HCT116 (cell line): ENCODE measurements around the gene DLG2. TPM values are rescaled to one million over a fixed set of nuclear protein-coding genes. Genes with fewer than 3 reads are reported as not detected.

Experiments used
- ATAC-seq: fragments of 200-7000 bp; cut with Tn5 transposase; 2 replicates; pipeline ENCODE4 v1.9.1; 2020; ENCODE audit warnings: mild to moderate bottlenecking, moderate library complexity
- BruUV-seq: library from RNA; stranded (reverse); fragments of 400-500 nt; replicated peaks from 2 replicates; lab custom pipeline; 2021; lab: Mats Ljungman, UMichigan
- CTCF ChIA-PET: fragments of 300-600 bp; sonication (Branson Sonifier 250); formaldehyde crosslinking; loops from one replicate; lab custom pipeline; 2021; ENCODE audit warnings: antibody characterized with exemption; lab: Charles Lee
- POLR2A ChIA-PET: fragments of 300-600, 350-600 bp; sonication (Branson Sonifier 250); formaldehyde crosslinking; loops from one replicate; lab custom pipeline; 2021; ENCODE audit warnings: antibody characterized with exemption; lab: Charles Lee
- RAD21 ChIA-PET, 2 experiments: fragments of 300-600 bp; sonication (Branson Sonifier 250); formaldehyde crosslinking; loops; one replicate each; lab custom pipeline; 2023; ENCODE audit warnings: low total read pairs in 2 of 2; ENCODE audit not compliant: uncharacterized antibody in 2 of 2, unreplicated experiment in 2 of 2, low non-redundant PET in 1 of 2; lab: Charles Lee
- DNase-seq: peaks from one replicate; pipeline ENCODE4 v3.0.0-alpha.2; 2010; ENCODE audit warnings: low read depth, low spot score
- H2AFZ ChIP-seq: fragments of 200-600 bp; shearing (Covaris generic), sonication (generic); 2 replicates; pipeline ENCODE4 v1.6.1; 2017; ENCODE audit warnings: low read depth, mixed run types, mixed read lengths, antibody characterized with exemption, low read length; ENCODE audit not compliant: poor library complexity, severe bottlenecking
- H3K27ac ChIP-seq: 2 replicates; pipeline ENCODE4 v1.5.1; 2012; ENCODE audit warnings: low read depth, low read length
- H3K27me3 ChIP-seq: fragments of 200-600 bp; sonication (generic); 2 replicates; pipeline ENCODE4 v1.6.1; 2016; ENCODE audit warnings: mixed run types, low read length, mixed read lengths; ENCODE audit not compliant: insufficient read depth
- H3K36me3 ChIP-seq, 2 experiments: fragments of 200-500 bp in 1 of 2; fragments of 200-600 bp in 1 of 2; sonication (Bioruptor generic) in 1 of 2; sonication (generic) in 1 of 2; 2 replicates each; pipeline versions ENCODE4 v1.5.1 to v1.6.1; 2014 to 2016; ENCODE audit warnings: low read length in 2 of 2, inconsistent platforms in 1 of 2, mixed read lengths in 1 of 2, mixed run types in 1 of 2; ENCODE audit not compliant: insufficient read depth in 2 of 2, control insufficient read depth in 1 of 2
- H3K4me1 ChIP-seq, 2 experiments: fragments of 200-600 bp in 1 of 2; sonication (generic) in 1 of 2; 2 replicates each; pipeline versions ENCODE4 v1.5.1 to v1.6.1; 2012 to 2017; ENCODE audit warnings: low read length in 2 of 2, inconsistent platforms in 1 of 2, mild to moderate bottlenecking in 1 of 2, mixed read lengths in 1 of 2, mixed run types in 1 of 2, moderate library complexity in 1 of 2; ENCODE audit not compliant: insufficient read depth in 2 of 2, control insufficient read depth in 1 of 2
- H3K4me2 ChIP-seq: fragments of 200-600 bp; sonication (generic); 2 replicates; pipeline ENCODE4 v1.6.1; 2017; ENCODE audit warnings: mixed run types, low read length, mixed read lengths
- H3K4me3 ChIP-seq, 2 experiments: fragments of 200-600 bp in 1 of 2; sonication (generic) in 1 of 2; replicated peaks in 1 of 2; 2 replicates each; pipeline ENCODE4 v1.5.1; 2011 to 2016; ENCODE audit warnings: low read length in 2 of 2, control low read depth in 1 of 2, low read depth in 1 of 2, mild to moderate bottlenecking in 1 of 2, mixed read lengths in 1 of 2, mixed run types in 1 of 2
- H3K79me2 ChIP-seq: fragments of 200-600 bp; sonication (generic); 2 replicates; pipeline ENCODE4 v1.6.1; 2017; ENCODE audit warnings: mild to moderate bottlenecking, mixed run types, low read length, moderate library complexity, mixed read lengths; ENCODE audit not compliant: insufficient read depth
- H3K9ac ChIP-seq: fragments of 200-600 bp; sonication (generic); 2 replicates; pipeline ENCODE4 v1.6.1; 2016; ENCODE audit warnings: low read length, mixed read lengths
- H3K9me2 ChIP-seq: fragments of 200-600 bp; sonication (generic), shearing (Covaris generic); 2 replicates; pipeline ENCODE4 v1.6.1; 2017; ENCODE audit warnings: mixed run types, mild to moderate bottlenecking, moderate library complexity; ENCODE audit not compliant: insufficient read depth
- H3K9me3 ChIP-seq, 2 experiments: fragments of 200-500 bp in 1 of 2; fragments of 200-600 bp in 1 of 2; sonication (Bioruptor generic) in 1 of 2; sonication (generic) in 1 of 2; 2 replicates each; pipeline ENCODE4 v1.6.1; 2014 to 2017; ENCODE audit warnings: low read length in 2 of 2, mixed read lengths in 2 of 2, inconsistent platforms in 1 of 2, low read depth in 1 of 2, mild to moderate bottlenecking in 1 of 2, mixed run types in 1 of 2, moderate library complexity in 1 of 2; ENCODE audit not compliant: control insufficient read depth in 1 of 2, insufficient read depth in 1 of 2
- H4K20me1 ChIP-seq: fragments of 200-600 bp; sonication (generic), shearing (Covaris generic); 2 replicates; pipeline ENCODE4 v1.6.1; 2017; ENCODE audit warnings: mixed run types, mild to moderate bottlenecking, moderate library complexity; ENCODE audit not compliant: insufficient read depth
- JUND ChIP-seq: IDR thresholded peaks from 2 replicates; pipeline ENCODE4 v1.6.1; 2012
- RAD21 ChIP-seq: IDR thresholded peaks from 2 replicates; pipeline ENCODE4 v1.6.1; 2012; ENCODE audit warnings: low read depth, mild to moderate bottlenecking
- SP1 ChIP-seq: IDR thresholded peaks from 2 replicates; pipeline ENCODE4 v1.6.1; 2012; ENCODE audit warnings: low read depth
- TCF7L2 ChIP-seq: IDR thresholded peaks from 2 replicates; pipeline ENCODE4 v1.7.0; 2011; ENCODE audit warnings: borderline replicate concordance, inconsistent platforms; ENCODE audit not compliant: insufficient read depth, insufficient read length; ENCODE audit errors: extremely low read depth
- intact Hi-C: fragments of 100-400 bp; cut with micrococcal nuclease; formaldehyde crosslinking; loops from 2 replicates; pipeline ENCODE4 v1.10.0; 2022
- total RNA-seq: library from RNA; stranded (reverse); gene quantifications from one replicate; pipeline ENCODE4 v1.2.1, GENCODE V29; 2021; ENCODE audit not compliant: unreplicated experiment
- TF ChIP-seq, protein P1 (sequence below), 3 experiments: fragments of 200-600 bp in 1 of 3; sonication (generic) in 1 of 3; IDR thresholded peaks in 2 of 3; conservative IDR thresholded peaks in 1 of 3; 2 replicates each; pipeline ENCODE4 v1.5.1; 2012 to 2017; ENCODE audit warnings: low read depth in 2 of 3, low read length in 2 of 3, antibody characterized with exemption in 1 of 3, borderline replicate concordance in 1 of 3, control low read depth in 1 of 3, mild to moderate bottlenecking in 1 of 3, mixed read lengths in 1 of 3, mixed run types in 1 of 3, moderate library complexity in 1 of 3; ENCODE audit not compliant: insufficient read depth in 1 of 3
- TF ChIP-seq, protein P2 (sequence below): IDR thresholded peaks from 2 replicates; pipeline ENCODE4 v1.6.1; 2012

DLG2 gene
- total RNA-seq, 1 experiment from 2014 or later: 2.4 TPM

DNA sequence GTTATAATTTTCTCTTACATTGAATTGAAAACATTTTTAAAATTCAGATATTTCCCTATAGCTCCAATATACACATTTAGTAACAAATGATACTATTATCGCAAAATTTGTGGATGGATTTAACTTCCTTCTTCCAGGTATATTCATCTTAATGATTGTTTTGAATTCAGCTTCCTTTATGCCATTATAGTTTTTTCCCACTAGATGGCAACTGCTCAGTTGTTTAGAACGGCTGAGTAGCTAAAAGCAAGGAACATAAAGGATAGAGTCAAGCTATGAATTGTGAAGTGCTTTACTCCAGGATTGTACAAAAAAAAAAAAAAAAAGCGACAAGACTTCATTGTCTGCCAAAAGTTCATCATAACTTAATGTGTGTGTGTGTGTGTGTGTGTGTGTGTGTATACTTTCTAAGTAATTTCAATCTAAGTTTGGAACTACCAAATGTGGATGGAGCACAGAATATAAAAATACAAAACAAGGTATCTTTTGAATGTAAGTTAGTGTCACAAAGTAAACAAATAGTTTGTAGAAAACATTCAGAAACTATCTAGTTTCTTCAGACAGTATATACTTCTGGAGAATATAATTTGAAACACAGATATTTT lies 846.4 kb downstream of the DLG2 start:
- DNase-seq: peak; percentile 12
- POLR2A ChIA-PET: no interaction called here
- no peak overlapping the region for H3K27ac ChIP-seq
- CTCF ChIA-PET: interaction anchor here (0.6 to 1.5 kb wide), 3 partner anchors 284 to 810 kb away, joined by 3 to 8 read pairs (median 3); no protein-coding TSS in a partner anchor
- no peak overlapping the region for H3K4me2 ChIP-seq
- H3K27me3 ChIP-seq: no peaks in the 10 kb centered on the region
- intact Hi-C loops: loop anchor here (2.0 kb wide), 1 partner anchor 810 kb away; no protein-coding TSS in a partner anchor
- no peaks in the 10 kb centered on the region for H3K79me2 ChIP-seq
- H3K4me3 ChIP-seq: no peak overlapping the region
- RAD21 ChIA-PET: interaction anchor here in 1 of 2 experiments (0.6 kb wide), 1 partner anchor 787 kb away, joined by 7 read pairs; no protein-coding TSS in a partner anchor
- no peak overlapping the region for H3K9ac ChIP-seq
- H2AFZ ChIP-seq: no peak overlapping the region
- H3K4me1 ChIP-seq: no peaks in the 10 kb centered on the region
- H3K36me3 ChIP-seq: no peaks in the 10 kb centered on the region
- no peaks in the 10 kb centered on the region for H3K9me2 ChIP-seq
- H4K20me1 ChIP-seq: no peaks in the 10 kb centered on the region
- 0 out of 2 replicates have a peak, but pooled peaks have one; percentile 49 for ATAC-seq
- BruUV-seq: no TSS peak
- no peaks in the 10 kb centered on the region for H3K9me3 ChIP-seq
- TF ChIP-seq RAD21 (peak; percentile 48), TCF7L2 (no peak)
- TF ChIP-seq, protein P1, sequence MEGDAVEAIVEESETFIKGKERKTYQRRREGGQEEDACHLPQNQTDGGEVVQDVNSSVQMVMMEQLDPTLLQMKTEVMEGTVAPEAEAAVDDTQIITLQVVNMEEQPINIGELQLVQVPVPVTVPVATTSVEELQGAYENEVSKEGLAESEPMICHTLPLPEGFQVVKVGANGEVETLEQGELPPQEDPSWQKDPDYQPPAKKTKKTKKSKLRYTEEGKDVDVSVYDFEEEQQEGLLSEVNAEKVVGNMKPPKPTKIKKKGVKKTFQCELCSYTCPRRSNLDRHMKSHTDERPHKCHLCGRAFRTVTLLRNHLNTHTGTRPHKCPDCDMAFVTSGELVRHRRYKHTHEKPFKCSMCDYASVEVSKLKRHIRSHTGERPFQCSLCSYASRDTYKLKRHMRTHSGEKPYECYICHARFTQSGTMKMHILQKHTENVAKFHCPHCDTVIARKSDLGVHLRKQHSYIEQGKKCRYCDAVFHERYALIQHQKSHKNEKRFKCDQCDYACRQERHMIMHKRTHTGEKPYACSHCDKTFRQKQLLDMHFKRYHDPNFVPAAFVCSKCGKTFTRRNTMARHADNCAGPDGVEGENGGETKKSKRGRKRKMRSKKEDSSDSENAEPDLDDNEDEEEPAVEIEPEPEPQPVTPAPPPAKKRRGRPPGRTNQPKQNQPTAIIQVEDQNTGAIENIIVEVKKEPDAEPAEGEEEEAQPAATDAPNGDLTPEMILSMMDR (IDR thresholded peaks at IDR 0.05 in 2 of 3, conservative IDR thresholded peaks at IDR 0.05 in 1 of 3; ENCODE audit: borderline replicate concordance in 1 of 3, insufficient read depth in 1 of 3, low read depth in 2 of 3, low read length in 2 of 3): peak; percentile 17 to 56 (median 44); a peak in 5 of 6 replicates

- intact Hi-C loops: no loop called here
- POLR2A ChIA-PET: no interaction called here
- Histone ChIP-seq H3K4me3 (no peak overlapping the region), H3K9ac (no peak overlapping the region), H3K27ac (no peak overlapping the region), H3K27me3 (no peaks in the 10 kb centered on the region), H3K9me2 (no peaks in the 10 kb centered on the region), H3K4me1 (no peaks in the 10 kb centered on the region), H4K20me1 (no peaks in the 10 kb centered on the region), H3K4me2 (no peak overlapping the region), H3K36me3 (no peaks in the 10 kb centered on the region), H2AFZ (no peak overlapping the region), H3K9me3 (no peaks in the 10 kb centered on the region), H3K79me2 (no peaks in the 10 kb centered on the region)
- ATAC-seq (no peak), DNase-seq (no peak)
- BruUV-seq: no TSS peak
- TF ChIP-seq SP1 (no peak), JUND (no peak)
- TF ChIP-seq, protein P2, sequence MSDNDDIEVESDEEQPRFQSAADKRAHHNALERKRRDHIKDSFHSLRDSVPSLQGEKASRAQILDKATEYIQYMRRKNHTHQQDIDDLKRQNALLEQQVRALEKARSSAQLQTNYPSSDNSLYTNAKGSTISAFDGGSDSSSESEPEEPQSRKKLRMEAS: no peak
- RAD21 ChIA-PET: no interaction called here
- CTCF ChIA-PET: no interaction called here
Observed at GRCh38 chr11:84775503-84775902, 851.6 kb downstream of the DLG2 start.
